ENCODE measurements around the gene CD53.
"Not testable (repeated sequence)": the region's sequence is repeated elsewhere in the genome, so short reads cannot be mapped to it uniquely, and the experiment has no call there.

GRCh38 chr1:110861942-110862341 is 11.0 kb upstream of the CD53 start:
- TF ChIP-seq CTCF (IDR thresholded peaks at IDR 0.05; ENCODE audit: low read depth, low read length, poor library complexity, severe bottlenecking); EZH2phosphoT487 (IDR thresholded peaks at IDR 0.05; ENCODE audit: borderline replicate concordance, low read length): not testable (repeated sequence)

All from DOHH2 (cell line).